ENCODE data around the gene TAC4.

DNA sequence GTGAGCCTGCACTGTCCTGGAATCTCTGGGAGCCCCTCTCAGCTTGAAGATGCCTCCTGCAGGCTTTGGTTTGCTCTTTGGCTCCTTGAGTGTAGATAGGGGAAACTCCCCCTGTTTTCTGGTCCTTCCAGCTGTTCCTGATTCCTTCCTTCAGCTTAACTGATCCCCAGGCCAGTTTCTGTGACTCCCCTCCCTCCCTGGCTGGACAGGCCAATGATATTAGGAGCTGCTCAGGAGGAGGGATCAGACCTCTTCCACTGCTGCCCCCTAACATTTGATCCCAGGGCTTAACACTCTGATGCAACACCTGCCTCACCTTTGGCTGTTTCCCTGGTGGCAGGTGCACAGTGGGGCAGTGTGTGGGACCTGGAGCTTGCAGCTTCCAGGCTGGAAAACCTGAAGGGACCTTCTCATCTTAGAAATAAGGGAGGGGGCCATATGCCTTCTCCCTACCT is at the start of gene TAC4:
- TF ChIP-seq POLR2A (IDR thresholded peaks at IDR 0.05; ENCODE audit: low read depth, low read length) (no peak), PAX5 (IDR thresholded peaks at IDR 0.05; ENCODE audit: insufficient read depth, low read length, severe bottlenecking) (no peak), POLR2AphosphoS5 (IDR thresholded peaks at IDR 0.05; ENCODE audit: low read depth, low read length) (no peak)

Data from GM12891 (cell line).